ENCODE data around the gene ZNF678. TPM values are rescaled to one million over a fixed set of nuclear protein-coding genes. Genes with fewer than 3 reads are reported as not detected.

The ZNF678 gene
- total RNA-seq, 1 donor from 2014 or later = 63.8 TPM

DNA sequence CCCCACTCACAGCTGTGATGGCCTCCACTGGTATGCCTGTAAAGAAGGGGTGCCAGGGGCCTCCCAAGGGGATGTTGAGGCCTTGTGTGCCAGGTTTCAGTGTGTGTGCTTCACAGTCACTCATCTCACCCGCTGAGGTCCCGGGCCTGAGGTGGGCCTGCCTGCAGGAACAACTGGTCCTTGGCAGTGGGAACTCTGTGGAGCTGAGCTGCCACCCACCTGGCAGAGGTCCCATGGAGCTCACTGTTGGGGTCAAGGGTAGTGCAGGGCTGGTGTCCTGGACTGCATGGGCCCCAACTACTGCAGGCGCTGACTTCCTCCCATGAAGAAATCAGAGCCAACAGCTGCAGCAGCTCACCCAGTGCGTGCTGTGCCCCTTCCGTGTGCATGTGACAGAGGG lies 17.3 kb upstream of the ZNF678 start:
- Mint-ChIP-seq H3K27ac (no peak overlapping the region), H3K27me3 (ENCODE audit: insufficient read depth, low read depth) (no peaks in the 10 kb centered on the region), H3K4me1 (peaks cover 3% of the 10 kb centered on the region), H3K4me3 (no peak overlapping the region), H3K36me3 (no peaks in the 10 kb centered on the region), H3K9me3 (peaks cover 5% of the 10 kb centered on the region)
- H3K79me2 ChIP-seq (ENCODE audit: low read depth) = no peaks in the 10 kb centered on the region
- H3K4me3 ChIP-seq = no peak overlapping the region
- TF ChIP-seq, protein P1, sequence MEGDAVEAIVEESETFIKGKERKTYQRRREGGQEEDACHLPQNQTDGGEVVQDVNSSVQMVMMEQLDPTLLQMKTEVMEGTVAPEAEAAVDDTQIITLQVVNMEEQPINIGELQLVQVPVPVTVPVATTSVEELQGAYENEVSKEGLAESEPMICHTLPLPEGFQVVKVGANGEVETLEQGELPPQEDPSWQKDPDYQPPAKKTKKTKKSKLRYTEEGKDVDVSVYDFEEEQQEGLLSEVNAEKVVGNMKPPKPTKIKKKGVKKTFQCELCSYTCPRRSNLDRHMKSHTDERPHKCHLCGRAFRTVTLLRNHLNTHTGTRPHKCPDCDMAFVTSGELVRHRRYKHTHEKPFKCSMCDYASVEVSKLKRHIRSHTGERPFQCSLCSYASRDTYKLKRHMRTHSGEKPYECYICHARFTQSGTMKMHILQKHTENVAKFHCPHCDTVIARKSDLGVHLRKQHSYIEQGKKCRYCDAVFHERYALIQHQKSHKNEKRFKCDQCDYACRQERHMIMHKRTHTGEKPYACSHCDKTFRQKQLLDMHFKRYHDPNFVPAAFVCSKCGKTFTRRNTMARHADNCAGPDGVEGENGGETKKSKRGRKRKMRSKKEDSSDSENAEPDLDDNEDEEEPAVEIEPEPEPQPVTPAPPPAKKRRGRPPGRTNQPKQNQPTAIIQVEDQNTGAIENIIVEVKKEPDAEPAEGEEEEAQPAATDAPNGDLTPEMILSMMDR (IDR thresholded peaks at IDR 0.05) = no peak
- no peak for TF ChIP-seq EZH2 (IDR thresholded peaks at IDR 0.05)
- TF ChIP-seq EZH2phosphoT487 (IDR thresholded peaks at IDR 0.05) = no peak
- H3K27ac ChIP-seq = no peak overlapping the region
- peaks cover 3% of the 10 kb centered on the region for H3F3A ChIP-seq (ENCODE audit: low read depth)
- no peak for DNase-seq (ENCODE audit: low spot score)
- peaks cover 13% of the 10 kb centered on the region for H3K27me3 ChIP-seq
- H3K9ac ChIP-seq = no peak overlapping the region
- H3K4me2 ChIP-seq = no peak overlapping the region
- no peaks in the 10 kb centered on the region for H3K9me3 ChIP-seq (ENCODE audit: low read depth)
- H3K4me1 ChIP-seq = no peaks in the 10 kb centered on the region
- H3K36me3 ChIP-seq = no peaks in the 10 kb centered on the region
- H2AFZ ChIP-seq (replicated peaks) = no peak overlapping the region
- no peaks in the 10 kb centered on the region for H4K20me1 ChIP-seq (ENCODE audit: low read depth)

DNA sequence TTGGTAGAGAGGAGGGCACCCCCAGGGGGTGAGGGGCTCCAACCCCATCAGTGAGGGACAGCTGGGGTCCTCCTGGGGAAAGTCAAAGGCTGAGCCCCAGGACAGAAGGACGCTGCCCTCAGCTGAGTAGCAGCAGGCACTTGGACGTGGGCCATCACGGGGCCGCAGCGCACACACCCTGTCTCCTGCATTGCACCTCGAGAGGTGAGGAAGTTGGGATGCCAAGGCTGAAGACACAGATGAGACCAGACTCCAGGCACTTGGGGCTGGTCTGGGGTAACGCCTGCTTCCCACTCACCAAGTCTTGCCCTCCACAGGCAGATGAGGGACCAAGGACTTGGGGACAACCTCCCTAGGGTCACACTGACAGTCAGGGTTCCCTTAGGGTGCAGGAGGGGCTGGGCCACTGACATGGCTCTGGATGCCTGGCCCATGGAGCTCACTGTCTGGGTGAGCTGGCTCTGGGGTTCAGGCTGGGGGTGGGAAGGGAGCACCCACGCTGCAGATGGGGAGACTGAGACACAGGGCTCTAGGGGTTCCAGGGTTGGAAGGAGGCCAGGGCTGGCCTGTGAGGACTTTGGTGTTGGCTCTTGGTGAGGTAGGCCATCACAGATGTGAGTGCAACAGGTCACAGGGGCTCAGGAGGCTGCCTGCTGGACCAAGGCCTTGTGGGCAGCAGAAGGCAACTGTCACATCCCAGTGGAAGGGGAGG lies 16.6 kb upstream of the ZNF678 start:
- no peaks in the 10 kb centered on the region for H3K27me3 Mint-ChIP-seq (ENCODE audit: insufficient read depth, low read depth)
- Histone ChIP-seq H3F3A (ENCODE audit: low read depth) (peaks cover 3% of the 10 kb centered on the region), H3K9me3 (ENCODE audit: low read depth) (peaks cover 3% of the 10 kb centered on the region), H3K27me3 (peaks cover 6% of the 10 kb centered on the region), H3K4me2 (no peak overlapping the region), H3K27ac (no peak overlapping the region), H3K36me3 (no peaks in the 10 kb centered on the region), H2AFZ (replicated peaks) (no peak overlapping the region), H4K20me1 (ENCODE audit: low read depth) (no peaks in the 10 kb centered on the region), H3K9ac (no peak overlapping the region), H3K4me1 (no peaks in the 10 kb centered on the region), H3K4me3 (no peak overlapping the region), H3K79me2 (ENCODE audit: low read depth) (no peaks in the 10 kb centered on the region)
- no peak overlapping the region for H3K4me3 Mint-ChIP-seq
- DNase-seq (ENCODE audit: low spot score) = no peak
- no peak for TF ChIP-seq EZH2 (IDR thresholded peaks at IDR 0.05)
- peaks cover 3% of the 10 kb centered on the region for H3K4me1 Mint-ChIP-seq
- no peaks in the 10 kb centered on the region for H3K36me3 Mint-ChIP-seq
- H3K27ac Mint-ChIP-seq = no peak overlapping the region
- H3K9me3 Mint-ChIP-seq = peaks cover 8% of the 10 kb centered on the region

DNA sequence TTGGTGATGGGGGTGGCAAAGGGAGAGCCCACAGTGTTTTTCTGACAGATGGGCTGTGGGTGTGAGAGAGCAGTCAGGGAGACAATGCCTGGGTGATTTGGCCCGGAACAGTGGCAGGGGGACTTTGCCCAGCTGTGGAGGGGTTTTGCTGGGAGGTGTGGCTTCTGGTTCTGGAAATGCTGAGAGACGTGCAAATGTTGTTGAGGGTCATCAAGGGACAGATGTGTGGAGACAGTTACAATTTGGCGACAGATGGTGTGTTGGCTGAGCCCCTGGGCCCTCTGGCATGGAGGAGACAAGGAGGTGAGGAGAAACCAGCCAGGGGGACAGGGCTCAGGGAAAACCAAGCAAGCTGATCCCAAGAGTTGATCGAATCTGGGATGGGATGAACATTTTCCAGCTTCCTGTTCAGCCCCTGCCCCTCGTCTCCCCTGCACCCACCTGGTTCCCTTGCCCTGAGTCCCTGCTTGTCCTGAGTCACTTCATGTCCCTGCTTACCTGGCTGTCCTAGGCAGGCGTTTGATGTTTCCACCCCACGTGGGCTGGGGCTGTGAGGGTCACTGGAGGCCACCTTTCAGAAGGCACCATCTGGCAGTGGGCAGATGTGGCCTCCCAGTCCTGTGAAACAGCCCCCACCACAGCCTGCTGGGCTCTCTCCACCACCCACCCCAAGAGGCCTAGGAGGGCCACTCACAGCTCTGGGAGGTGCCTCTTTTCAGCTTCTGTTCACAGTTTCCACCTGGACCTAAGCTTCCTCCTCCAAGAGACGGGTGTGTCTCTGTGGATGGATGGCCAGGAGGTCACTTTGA lies 15.8 kb upstream of the ZNF678 start:
- Mint-ChIP-seq H3K36me3 (no peaks in the 10 kb centered on the region), H3K27ac (no peak overlapping the region), H3K4me1 (peaks cover 3% of the 10 kb centered on the region), H3K27me3 (ENCODE audit: insufficient read depth, low read depth) (peaks cover 1% of the 10 kb centered on the region), H3K4me3 (no peak overlapping the region), H3K9me3 (peaks cover 14% of the 10 kb centered on the region)
- Histone ChIP-seq H4K20me1 (ENCODE audit: low read depth) (no peaks in the 10 kb centered on the region), H2AFZ (replicated peaks) (no peak overlapping the region), H3K27me3 (no peaks in the 10 kb centered on the region), H3K9me3 (ENCODE audit: low read depth) (peaks cover 9% of the 10 kb centered on the region), H3K9ac (no peak overlapping the region), H3K27ac (no peak overlapping the region), H3K4me1 (no peaks in the 10 kb centered on the region), H3K79me2 (ENCODE audit: low read depth) (no peaks in the 10 kb centered on the region), H3K4me3 (no peak overlapping the region), H3K36me3 (no peaks in the 10 kb centered on the region), H3K4me2 (no peak overlapping the region), H3F3A (ENCODE audit: low read depth) (no peaks in the 10 kb centered on the region)
- no peak for DNase-seq (ENCODE audit: low spot score)
- TF ChIP-seq EZH2 (IDR thresholded peaks at IDR 0.05) = no peak
- TF ChIP-seq, protein P1 (IDR thresholded peaks at IDR 0.05) = no peak

DNA sequence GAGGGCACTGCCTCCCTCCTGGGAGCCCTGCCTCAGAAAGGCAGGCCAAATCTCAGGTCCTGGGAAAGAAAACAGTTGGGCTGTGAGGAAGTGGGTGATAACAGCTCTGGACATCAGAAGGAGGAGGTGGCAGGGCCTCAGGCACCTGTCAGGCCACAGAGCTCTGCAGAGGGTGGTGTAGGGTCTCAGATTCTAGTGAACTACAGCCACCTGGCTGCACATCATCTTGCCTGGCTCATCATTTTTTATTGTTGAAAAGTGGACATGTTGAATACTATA lies 15.3 kb upstream of the ZNF678 start:
- H4K20me1 ChIP-seq (ENCODE audit: low read depth) = no peaks in the 10 kb centered on the region
- no peaks in the 10 kb centered on the region for H3K79me2 ChIP-seq (ENCODE audit: low read depth)
- peaks cover 18% of the 10 kb centered on the region for H3K9me3 Mint-ChIP-seq
- no peak overlapping the region for H3K27ac Mint-ChIP-seq
- no peaks in the 10 kb centered on the region for H3K36me3 ChIP-seq
- peaks cover under 1% of the 10 kb centered on the region for H3K4me1 Mint-ChIP-seq
- H3K27me3 ChIP-seq = no peaks in the 10 kb centered on the region
- H3K4me1 ChIP-seq = no peaks in the 10 kb centered on the region
- H3F3A ChIP-seq (ENCODE audit: low read depth) = no peaks in the 10 kb centered on the region
- H3K27ac ChIP-seq = no peak overlapping the region
- no peaks in the 10 kb centered on the region for H3K36me3 Mint-ChIP-seq
- DNase-seq (ENCODE audit: low spot score) = no peak
- no peak overlapping the region for H3K9ac ChIP-seq
- peaks cover 2% of the 10 kb centered on the region for H3K27me3 Mint-ChIP-seq (ENCODE audit: insufficient read depth, low read depth)
- TF ChIP-seq, protein P1 (IDR thresholded peaks at IDR 0.05) = no peak
- TF ChIP-seq EZH2phosphoT487 (IDR thresholded peaks at IDR 0.05) = no peak
- TF ChIP-seq EZH2 (IDR thresholded peaks at IDR 0.05) = no peak
- H3K4me3 ChIP-seq = no peak overlapping the region
- no peak overlapping the region for H3K4me2 ChIP-seq
- H2AFZ ChIP-seq (replicated peaks) = no peak overlapping the region
- H3K9me3 ChIP-seq (ENCODE audit: low read depth) = peaks cover 9% of the 10 kb centered on the region
- H3K4me3 Mint-ChIP-seq = no peak overlapping the region

Data from neural progenitor cell (in vitro differentiated cells).